C4-2B (cell line): ENCODE data around the gene FAM221B.

Experiments
- CTCF ChIP-seq: fragments of 450-650 bp; conservative IDR thresholded peaks from 2 replicates; pipeline ENCODE4 v1.5.1; 2017; ENCODE audit warnings: mild to moderate bottlenecking
- ZFX ChIP-seq: fragments of 450-650 bp; IDR thresholded peaks from 2 replicates; pipeline ENCODE4 v1.6.1; 2017

GRCh38 chr9:35842795-35843194 lies 14.3 kb upstream of the FAM221B start:
- TF ChIP-seq CTCF (no peak), ZFX (no peak)
